ENCODE results near the gene LDLRAD4. TPM values are rescaled to one million over a fixed set of nuclear protein-coding genes. Genes with fewer than 3 reads are reported as not detected.

The LDLRAD4 gene
- total and polyA plus RNA-seq, 9 of the 15 experiments (the other 6 are each of a cell fraction or from before 2014, with no cell fraction given) = 0.01 TPM; not detected in 8

DNA sequence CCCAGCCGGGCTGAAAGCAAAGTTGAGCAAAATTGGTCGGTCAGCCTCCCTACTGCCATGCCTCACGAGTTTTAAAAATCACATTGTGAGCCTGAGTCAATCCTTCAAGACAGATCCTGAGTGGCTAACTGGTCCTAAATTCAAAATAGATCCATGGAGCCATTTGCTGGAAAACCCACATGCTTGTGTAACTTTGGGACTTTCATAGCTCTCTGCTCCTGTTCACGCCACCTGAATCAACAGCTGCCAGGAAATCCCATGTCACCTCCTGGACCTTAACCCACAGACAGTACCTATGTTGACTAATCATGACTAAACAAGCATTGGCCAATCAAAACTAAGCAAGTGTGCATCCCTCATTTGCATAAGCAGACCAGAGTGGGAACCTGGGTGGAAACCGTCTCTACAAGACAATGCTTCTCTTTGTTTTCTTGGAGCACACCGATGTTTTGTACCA lies 42.8 kb upstream of the LDLRAD4 start (continued):
- TF ChIP-seq, protein P1, sequence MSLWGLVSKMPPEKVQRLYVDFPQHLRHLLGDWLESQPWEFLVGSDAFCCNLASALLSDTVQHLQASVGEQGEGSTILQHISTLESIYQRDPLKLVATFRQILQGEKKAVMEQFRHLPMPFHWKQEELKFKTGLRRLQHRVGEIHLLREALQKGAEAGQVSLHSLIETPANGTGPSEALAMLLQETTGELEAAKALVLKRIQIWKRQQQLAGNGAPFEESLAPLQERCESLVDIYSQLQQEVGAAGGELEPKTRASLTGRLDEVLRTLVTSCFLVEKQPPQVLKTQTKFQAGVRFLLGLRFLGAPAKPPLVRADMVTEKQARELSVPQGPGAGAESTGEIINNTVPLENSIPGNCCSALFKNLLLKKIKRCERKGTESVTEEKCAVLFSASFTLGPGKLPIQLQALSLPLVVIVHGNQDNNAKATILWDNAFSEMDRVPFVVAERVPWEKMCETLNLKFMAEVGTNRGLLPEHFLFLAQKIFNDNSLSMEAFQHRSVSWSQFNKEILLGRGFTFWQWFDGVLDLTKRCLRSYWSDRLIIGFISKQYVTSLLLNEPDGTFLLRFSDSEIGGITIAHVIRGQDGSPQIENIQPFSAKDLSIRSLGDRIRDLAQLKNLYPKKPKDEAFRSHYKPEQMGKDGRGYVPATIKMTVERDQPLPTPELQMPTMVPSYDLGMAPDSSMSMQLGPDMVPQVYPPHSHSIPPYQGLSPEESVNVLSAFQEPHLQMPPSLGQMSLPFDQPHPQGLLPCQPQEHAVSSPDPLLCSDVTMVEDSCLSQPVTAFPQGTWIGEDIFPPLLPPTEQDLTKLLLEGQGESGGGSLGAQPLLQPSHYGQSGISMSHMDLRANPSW (CRISPR knock-in tag; IDR thresholded peaks at IDR 0.05) = no peak
- TF ChIP-seq, protein P2, sequence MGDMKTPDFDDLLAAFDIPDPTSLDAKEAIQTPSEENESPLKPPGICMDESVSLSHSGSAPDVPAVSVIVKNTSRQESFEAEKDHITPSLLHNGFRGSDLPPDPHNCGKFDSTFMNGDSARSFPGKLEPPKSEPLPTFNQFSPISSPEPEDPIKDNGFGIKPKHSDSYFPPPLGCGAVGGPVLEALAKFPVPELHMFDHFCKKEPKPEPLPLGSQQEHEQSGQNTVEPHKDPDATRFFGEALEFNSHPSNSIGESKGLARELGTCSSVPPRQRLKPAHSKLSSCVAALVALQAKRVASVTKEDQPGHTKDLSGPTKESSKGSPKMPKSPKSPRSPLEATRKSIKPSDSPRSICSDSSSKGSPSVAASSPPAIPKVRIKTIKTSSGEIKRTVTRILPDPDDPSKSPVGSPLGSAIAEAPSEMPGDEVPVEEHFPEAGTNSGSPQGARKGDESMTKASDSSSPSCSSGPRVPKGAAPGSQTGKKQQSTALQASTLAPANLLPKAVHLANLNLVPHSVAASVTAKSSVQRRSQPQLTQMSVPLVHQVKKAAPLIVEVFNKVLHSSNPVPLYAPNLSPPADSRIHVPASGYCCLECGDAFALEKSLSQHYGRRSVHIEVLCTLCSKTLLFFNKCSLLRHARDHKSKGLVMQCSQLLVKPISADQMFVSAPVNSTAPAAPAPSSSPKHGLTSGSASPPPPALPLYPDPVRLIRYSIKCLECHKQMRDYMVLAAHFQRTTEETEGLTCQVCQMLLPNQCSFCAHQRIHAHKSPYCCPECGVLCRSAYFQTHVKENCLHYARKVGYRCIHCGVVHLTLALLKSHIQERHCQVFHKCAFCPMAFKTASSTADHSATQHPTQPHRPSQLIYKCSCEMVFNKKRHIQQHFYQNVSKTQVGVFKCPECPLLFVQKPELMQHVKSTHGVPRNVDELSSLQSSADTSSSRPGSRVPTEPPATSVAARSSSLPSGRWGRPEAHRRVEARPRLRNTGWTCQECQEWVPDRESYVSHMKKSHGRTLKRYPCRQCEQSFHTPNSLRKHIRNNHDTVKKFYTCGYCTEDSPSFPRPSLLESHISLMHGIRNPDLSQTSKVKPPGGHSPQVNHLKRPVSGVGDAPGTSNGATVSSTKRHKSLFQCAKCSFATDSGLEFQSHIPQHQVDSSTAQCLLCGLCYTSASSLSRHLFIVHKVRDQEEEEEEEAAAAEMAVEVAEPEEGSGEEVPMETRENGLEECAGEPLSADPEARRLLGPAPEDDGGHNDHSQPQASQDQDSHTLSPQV (IDR thresholded peaks at IDR 0.05) = no peak
- TF ChIP-seq, protein P3, sequence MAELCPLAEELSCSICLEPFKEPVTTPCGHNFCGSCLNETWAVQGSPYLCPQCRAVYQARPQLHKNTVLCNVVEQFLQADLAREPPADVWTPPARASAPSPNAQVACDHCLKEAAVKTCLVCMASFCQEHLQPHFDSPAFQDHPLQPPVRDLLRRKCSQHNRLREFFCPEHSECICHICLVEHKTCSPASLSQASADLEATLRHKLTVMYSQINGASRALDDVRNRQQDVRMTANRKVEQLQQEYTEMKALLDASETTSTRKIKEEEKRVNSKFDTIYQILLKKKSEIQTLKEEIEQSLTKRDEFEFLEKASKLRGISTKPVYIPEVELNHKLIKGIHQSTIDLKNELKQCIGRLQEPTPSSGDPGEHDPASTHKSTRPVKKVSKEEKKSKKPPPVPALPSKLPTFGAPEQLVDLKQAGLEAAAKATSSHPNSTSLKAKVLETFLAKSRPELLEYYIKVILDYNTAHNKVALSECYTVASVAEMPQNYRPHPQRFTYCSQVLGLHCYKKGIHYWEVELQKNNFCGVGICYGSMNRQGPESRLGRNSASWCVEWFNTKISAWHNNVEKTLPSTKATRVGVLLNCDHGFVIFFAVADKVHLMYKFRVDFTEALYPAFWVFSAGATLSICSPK (IDR thresholded peaks at IDR 0.05; ENCODE audit: borderline replicate concordance) = no peak
- TF ChIP-seq ZFP1 (CRISPR knock-in tag; IDR thresholded peaks at IDR 0.05) (no peak), CAMTA2 (CRISPR knock-in tag; conservative IDR thresholded peaks at IDR 0.05) (no peak), LEF1 (IDR thresholded peaks at IDR 0.05) (no peak), SIN3A (IDR thresholded peaks at IDR 0.05; ENCODE audit: borderline replicate concordance in 2 of 2, control insufficient read depth in 1 of 2, low read depth in 2 of 2, low read length in 2 of 2) (no peak), MCM5 (IDR thresholded peaks at IDR 0.05; ENCODE audit: low read depth) (no peak)

Data from K562 (cell line).